Islet of Langerhans (tissue), 1 donor: ENCODE data around the gene CHKA.
A peak's percentile ranks its signal among the peaks of the same experiment; 100 is the strongest.
"Not testable (repeated sequence)": the region's sequence is repeated elsewhere in the genome, so short reads cannot be mapped to it uniquely, and the experiment has no call there.

ENCODE experiments used
- FAIRE-seq: peaks from one replicate; lab custom pipeline; 2011; peaks lifted over from hg19 to GRCh38; lab: Jason Lieb, UNC

Gene CHKA

GRCh38 chr11:68115285-68115684 is 5.9 kb downstream of the CHKA start:
- no peak for FAIRE-seq

GRCh38 chr11:68113986-68114385 is 7.2 kb downstream of the CHKA start:
- FAIRE-seq: no peak

- no peak for FAIRE-seq
These were observed 13.5 kb downstream of the CHKA start for GRCh38 chr11:68107689-68108088.

GRCh38 chr11:68106165-68106940 is 14.8 kb downstream of the CHKA start:
- FAIRE-seq: no peak

GRCh38 chr11:68099474-68100405 is 21.4 kb downstream of the CHKA start:
- peak; percentile 98 for FAIRE-seq

- FAIRE-seq: no peak
These were observed 22.1 kb downstream of the CHKA start for GRCh38 chr11:68099057-68099456.

GRCh38 chr11:68096962-68097361 is 24.2 kb downstream of the CHKA start:
- no peak for FAIRE-seq

- FAIRE-seq: no peak
These were observed 27.6 kb downstream of the CHKA start for GRCh38 chr11:68093565-68093964.

- FAIRE-seq: not testable (repeated sequence)
These were observed 28.2 kb downstream of the CHKA start for GRCh38 chr11:68092946-68093345.

- no peak for FAIRE-seq
These were observed 28.8 kb downstream of the CHKA start for GRCh38 chr11:68092411-68092810.

GRCh38 chr11:68090706-68091105 is 30.5 kb downstream of the CHKA start:
- FAIRE-seq: peak; percentile 55

- no peak for FAIRE-seq
These were observed 30.9 kb downstream of the CHKA start for GRCh38 chr11:68090287-68090686.

- FAIRE-seq: no peak
These were observed 31.5 kb downstream of the CHKA start for GRCh38 chr11:68089679-68090078.

GRCh38 chr11:68083517-68083916 is 37.7 kb downstream of the CHKA start:
- FAIRE-seq: no peak

- FAIRE-seq: no peak
These were observed 38.7 kb downstream of the CHKA start for GRCh38 chr11:68082481-68082880.

GRCh38 chr11:68081691-68082090 is 39.5 kb downstream of the CHKA start:
- no peak for FAIRE-seq

- FAIRE-seq: no peak
These were observed 40.3 kb downstream of the CHKA start for GRCh38 chr11:68080860-68081259.

GRCh38 chr11:68077617-68078582 is 43.3 kb downstream of the CHKA start:
- no peak for FAIRE-seq

- FAIRE-seq: no peak
These were observed 44.7 kb downstream of the CHKA start for GRCh38 chr11:68076371-68077042.

- no peak for FAIRE-seq
These were observed 46.4 kb downstream of the CHKA start for GRCh38 chr11:68074584-68075352.
